GM18517 (cell line): ENCODE results near the gene DYRK1B.
"Not testable (repeated sequence)": the region's sequence is repeated elsewhere in the genome, so short reads cannot be mapped to it uniquely, and the experiment has no call there.

Experiments used
- ATAC-seq: cut with Tn5 transposase; IDR thresholded peaks from one replicate; pipeline ENCODE4 v1.9.1; 2021; ENCODE audit warnings: mild to moderate bottlenecking, moderate library complexity; ENCODE audit not compliant: unreplicated experiment

Gene DYRK1B

GRCh38 chr19:39814111-39814510 is 19.9 kb downstream of the DYRK1B start:
- not testable (repeated sequence) for ATAC-seq

- no peak for ATAC-seq
Measured at GRCh38 chr19:39813264-39813993, 20.5 kb downstream of the DYRK1B start.

GRCh38 chr19:39811064-39811463 is 22.9 kb downstream of the DYRK1B start:
- no peak for ATAC-seq

GRCh38 chr19:39810424-39810823 is 23.5 kb downstream of the DYRK1B start:
- ATAC-seq, result no peak

DNA sequence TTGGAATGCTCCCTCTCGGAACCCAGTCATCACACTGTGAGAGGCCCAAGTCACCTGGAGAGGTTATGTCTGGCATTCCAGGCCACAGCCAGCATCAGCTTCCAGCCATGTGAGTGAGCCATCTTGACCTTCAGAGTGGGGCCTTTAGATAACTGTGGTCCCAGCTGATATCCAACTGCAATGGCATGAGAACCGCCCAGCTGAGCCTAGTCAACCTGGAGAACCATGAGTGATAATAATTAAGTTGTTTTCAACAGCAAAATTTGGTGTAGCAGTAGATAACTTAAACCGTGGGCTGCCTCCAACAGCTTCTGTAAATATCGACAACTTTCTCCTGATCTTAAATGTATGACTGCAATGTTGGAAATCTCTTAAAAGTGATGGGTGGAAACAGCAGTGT is 24.6 kb downstream of the DYRK1B start:
- no peak for ATAC-seq

GRCh38 chr19:39808688-39809087 is 25.3 kb downstream of the DYRK1B start:
- ATAC-seq, result not testable (repeated sequence)

- no peak for ATAC-seq
Measured at GRCh38 chr19:39807846-39808364, 26.1 kb downstream of the DYRK1B start.

DNA sequence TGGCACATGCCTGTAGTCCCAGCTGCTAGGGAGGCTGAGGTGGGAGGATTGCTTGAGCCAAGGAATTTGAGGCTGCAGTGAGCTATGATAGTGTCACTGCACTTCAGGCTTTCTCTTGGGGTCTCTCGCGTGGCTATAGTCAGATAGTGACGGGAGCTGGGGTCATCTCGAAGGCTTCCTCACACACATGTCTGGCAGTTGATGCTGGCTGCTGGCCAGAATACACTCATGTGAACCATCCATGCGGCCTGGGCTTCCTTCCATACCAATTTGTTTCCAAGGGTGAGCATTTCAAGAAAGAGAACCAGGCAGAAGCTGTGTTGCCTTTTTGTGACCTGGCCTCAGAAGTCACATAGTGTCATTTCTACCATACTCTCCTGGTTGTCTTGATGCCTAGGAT is 28.9 kb downstream of the DYRK1B start:
- no peak for ATAC-seq

GRCh38 chr19:39802958-39803357 is 31.0 kb downstream of the DYRK1B start:
- ATAC-seq, result no peak

DNA sequence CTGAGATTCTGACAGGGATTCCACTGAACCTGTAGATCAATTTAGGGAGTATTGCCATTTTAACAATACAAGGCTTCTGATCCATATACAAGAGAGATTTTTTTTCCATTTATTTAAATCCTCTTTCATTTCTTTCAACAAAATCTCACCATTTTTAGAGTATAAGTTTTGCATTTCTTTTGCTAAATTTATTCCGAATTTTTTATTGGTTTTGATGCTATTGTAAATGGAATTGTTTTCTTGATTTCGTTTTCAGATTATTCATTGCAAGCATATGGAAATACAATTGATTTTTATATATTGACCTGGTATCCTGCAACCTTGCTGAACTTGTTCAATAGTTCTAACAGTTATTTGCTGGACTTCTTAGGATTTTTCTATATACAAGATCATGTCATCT is 36.9 kb downstream of the DYRK1B start:
- ATAC-seq, result no peak

- ATAC-seq, result no peak
Measured at GRCh38 chr19:39796000-39796498, 37.9 kb downstream of the DYRK1B start.

DNA sequence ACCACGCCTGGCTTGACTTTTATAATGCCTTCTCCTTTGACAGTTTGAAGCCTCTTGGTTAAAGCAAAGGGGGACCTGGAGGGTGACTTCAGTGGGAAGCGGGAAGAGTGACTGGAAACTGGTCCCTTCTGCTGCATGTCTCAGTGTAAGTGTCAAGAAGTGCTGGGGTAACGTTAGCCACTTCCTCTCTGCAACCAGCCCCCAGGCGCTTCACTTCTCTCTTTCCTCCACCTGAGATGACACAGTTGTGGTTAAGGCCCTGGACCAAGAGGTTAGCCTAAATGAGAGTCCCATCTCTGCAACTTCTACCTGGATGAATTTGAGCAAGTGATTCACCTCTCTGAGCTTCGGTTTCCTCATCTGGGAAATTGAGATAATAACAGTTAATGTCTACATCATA is 39.0 kb downstream of the DYRK1B start:
- no peak for ATAC-seq

- ATAC-seq, result no peak
Measured at GRCh38 chr19:39792999-39793546, 40.9 kb downstream of the DYRK1B start.

DNA sequence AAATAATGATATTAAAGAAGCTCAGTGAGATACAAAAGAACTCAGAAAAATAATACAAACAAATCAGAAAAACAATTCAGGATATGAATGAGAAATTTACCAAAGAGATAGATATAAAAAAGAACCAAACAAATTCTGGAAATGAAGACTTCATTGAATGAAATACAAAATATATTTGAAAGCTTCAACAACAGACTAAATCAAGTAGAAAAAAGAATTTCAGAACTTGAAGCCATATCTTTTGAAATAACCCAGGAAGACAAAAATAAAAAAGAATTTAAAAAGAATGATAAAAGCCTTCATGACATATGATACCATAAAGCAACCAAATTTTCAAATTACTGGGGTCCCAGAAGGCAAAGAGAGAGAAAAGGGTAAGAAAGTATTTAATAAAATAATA is 45.7 kb downstream of the DYRK1B start:
- no peak for ATAC-seq

DNA sequence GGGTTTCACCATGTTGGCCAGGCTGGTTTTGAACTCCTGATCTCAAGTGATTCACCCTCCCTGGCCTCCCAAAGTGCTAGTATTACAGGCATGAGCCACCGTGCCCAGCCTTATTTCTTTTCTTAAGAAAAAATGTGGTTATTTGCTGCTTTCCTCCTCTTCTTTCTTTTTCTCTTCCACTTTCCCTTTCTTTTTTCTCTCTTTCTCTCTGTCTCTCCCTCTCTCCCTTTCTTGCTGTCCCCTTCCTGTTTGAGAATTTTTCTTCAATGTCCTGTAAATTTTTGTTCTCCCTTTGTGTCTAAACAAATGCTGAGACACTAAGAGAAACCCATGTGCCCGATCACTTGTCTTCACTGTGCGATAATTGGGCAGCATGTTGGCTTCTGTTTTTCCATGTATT is 53.1 kb downstream of the DYRK1B start:
- no peak for ATAC-seq

GRCh38 chr19:39778763-39779162 is 55.2 kb downstream of the DYRK1B start, which contains the start of gene LEUTX:
LEUTX (plus strand) TSS chr19:39778854; CDS start chr19:39778921, 67 bp downstream.
- no peak for ATAC-seq
